Measurements from ENCODE around the gene ONECUT1.
"Not testable (repeated sequence)": the region's sequence is repeated elsewhere in the genome, so short reads cannot be mapped to it uniquely, and the experiment has no call there.

Gene ONECUT1
- long read RNA-seq, donor 1 = 0 reads
- long read RNA-seq, donor 2 = 0 reads
- long read RNA-seq, donor 3 = 0 reads
- long read RNA-seq, donor 4 = 0 reads
- long read RNA-seq, donor 5 = 0 reads
- long read RNA-seq, donor 6 = 0 reads
- long read RNA-seq, donor 7 = 0 reads
- long read RNA-seq, donor 8 = 0 reads

- DNase-seq = peak; percentile 85
These were observed at the start of gene ONECUT1 for GRCh38 chr15:52790169-52790708. ONECUT1 (minus strand) TSS chr15:52790336; CDS start chr15:52789884, 452 bp downstream.

- DNase-seq = no peak
These were observed 44.2 kb upstream of the ONECUT1 start for GRCh38 chr15:52834379-52834778.

- DNase-seq = not testable (repeated sequence)
These were observed 34.2 kb upstream of the ONECUT1 start for GRCh38 chr15:52824169-52824942.

GRCh38 chr15:52822475-52822874 lies 32.3 kb upstream of the ONECUT1 start:
- no peak for DNase-seq

- no peak for DNase-seq
These were observed 29.1 kb upstream of the ONECUT1 start for GRCh38 chr15:52819253-52819652.

- not testable (repeated sequence) for DNase-seq
These were observed 25.8 kb upstream of the ONECUT1 start for GRCh38 chr15:52815899-52816298.

- no peak for DNase-seq
These were observed 18.9 kb upstream of the ONECUT1 start for GRCh38 chr15:52808996-52809395.

- no peak for DNase-seq
These were observed 18.3 kb upstream of the ONECUT1 start for GRCh38 chr15:52808441-52808840.

GRCh38 chr15:52806284-52806655 lies 16.1 kb upstream of the ONECUT1 start:
- DNase-seq = no peak

GRCh38 chr15:52805351-52806283 lies 15.5 kb upstream of the ONECUT1 start:
- DNase-seq = peak; percentile 67

- peak; percentile 60 for DNase-seq
These were observed 14.5 kb upstream of the ONECUT1 start for GRCh38 chr15:52804526-52805081.

GRCh38 chr15:52803467-52804306 lies 13.6 kb upstream of the ONECUT1 start:
- peak; percentile 66 for DNase-seq

- DNase-seq = no peak
These were observed 13.0 kb upstream of the ONECUT1 start for GRCh38 chr15:52803108-52803466.

- DNase-seq = peak; percentile 9
These were observed 12.0 kb upstream of the ONECUT1 start for GRCh38 chr15:52802110-52802509.

- no peak for DNase-seq
These were observed 11.6 kb upstream of the ONECUT1 start for GRCh38 chr15:52801748-52802085.

- DNase-seq = peak; percentile 41
These were observed 11.0 kb upstream of the ONECUT1 start for GRCh38 chr15:52800828-52801747.

- DNase-seq = peak; percentile 12
These were observed 9.1 kb upstream of the ONECUT1 start for GRCh38 chr15:52799145-52799811.

- DNase-seq = peak; percentile 23
These were observed 8.5 kb upstream of the ONECUT1 start for GRCh38 chr15:52798529-52799101.

Measured in right kidney (tissue), 9 donors.